Loucy (cell line): Measurements from ENCODE around the gene FAM222A.

Source experiments
- EZH2phosphoT487 ChIP-seq: fragments of 200-600 bp; IDR thresholded peaks from 2 replicates; pipeline ENCODE4 v1.6.1; 2018; ENCODE audit warnings: antibody characterized with exemption, mild to moderate bottlenecking, moderate library complexity, borderline replicate concordance
- TF ChIP-seq, protein P1 (sequence below): fragments of 200-600 bp; sonication (generic); conservative IDR thresholded peaks from 2 replicates; pipeline ENCODE4 v1.5.1; 2014; ENCODE audit warnings: mild to moderate bottlenecking, antibody characterized with exemption, low read length

DNA sequence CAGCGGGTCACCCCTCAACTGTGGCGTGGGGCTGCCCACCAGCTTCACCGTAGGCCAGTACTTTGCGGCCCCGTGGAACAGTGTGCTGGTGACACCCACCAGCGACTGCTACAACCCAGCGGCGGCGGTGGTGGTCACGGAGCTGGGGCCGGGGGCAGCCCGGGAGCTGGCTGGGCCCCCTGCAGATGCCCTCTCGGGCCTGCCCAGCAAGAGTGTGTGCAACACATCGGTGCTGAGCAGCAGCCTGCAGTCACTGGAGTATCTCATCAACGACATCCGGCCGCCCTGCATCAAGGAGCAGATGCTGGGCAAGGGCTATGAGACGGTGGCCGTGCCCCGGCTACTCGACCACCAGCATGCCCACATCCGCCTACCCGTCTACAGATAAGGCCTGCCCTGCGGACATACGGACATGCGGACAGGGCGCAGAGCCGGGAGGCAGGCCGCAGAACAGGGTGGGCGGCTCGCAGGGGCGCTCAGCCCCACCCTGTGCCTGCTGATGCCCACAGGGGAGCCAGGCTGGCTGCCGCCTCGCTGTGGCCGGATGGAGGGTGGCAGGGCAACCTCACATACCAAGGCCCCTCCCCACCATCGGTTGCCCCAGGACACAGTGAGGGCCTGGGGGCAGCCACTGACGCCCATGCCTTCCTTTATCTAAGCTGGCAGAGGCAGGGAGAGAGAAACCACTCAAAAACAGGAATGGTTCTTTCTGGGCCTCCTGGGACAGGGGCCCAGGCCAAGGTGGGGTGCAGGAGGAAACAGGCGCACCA is 55.5 kb downstream of the FAM222A start:
- TF ChIP-seq, protein P1, sequence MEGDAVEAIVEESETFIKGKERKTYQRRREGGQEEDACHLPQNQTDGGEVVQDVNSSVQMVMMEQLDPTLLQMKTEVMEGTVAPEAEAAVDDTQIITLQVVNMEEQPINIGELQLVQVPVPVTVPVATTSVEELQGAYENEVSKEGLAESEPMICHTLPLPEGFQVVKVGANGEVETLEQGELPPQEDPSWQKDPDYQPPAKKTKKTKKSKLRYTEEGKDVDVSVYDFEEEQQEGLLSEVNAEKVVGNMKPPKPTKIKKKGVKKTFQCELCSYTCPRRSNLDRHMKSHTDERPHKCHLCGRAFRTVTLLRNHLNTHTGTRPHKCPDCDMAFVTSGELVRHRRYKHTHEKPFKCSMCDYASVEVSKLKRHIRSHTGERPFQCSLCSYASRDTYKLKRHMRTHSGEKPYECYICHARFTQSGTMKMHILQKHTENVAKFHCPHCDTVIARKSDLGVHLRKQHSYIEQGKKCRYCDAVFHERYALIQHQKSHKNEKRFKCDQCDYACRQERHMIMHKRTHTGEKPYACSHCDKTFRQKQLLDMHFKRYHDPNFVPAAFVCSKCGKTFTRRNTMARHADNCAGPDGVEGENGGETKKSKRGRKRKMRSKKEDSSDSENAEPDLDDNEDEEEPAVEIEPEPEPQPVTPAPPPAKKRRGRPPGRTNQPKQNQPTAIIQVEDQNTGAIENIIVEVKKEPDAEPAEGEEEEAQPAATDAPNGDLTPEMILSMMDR, result no peak
- no peak for TF ChIP-seq EZH2phosphoT487
